ENCODE measurements around the gene IL1RAPL2.
"Not testable (repeated sequence)": the region's sequence is repeated elsewhere in the genome, so short reads cannot be mapped to it uniquely, and the experiment has no call there.

The IL1RAPL2 gene

DNA sequence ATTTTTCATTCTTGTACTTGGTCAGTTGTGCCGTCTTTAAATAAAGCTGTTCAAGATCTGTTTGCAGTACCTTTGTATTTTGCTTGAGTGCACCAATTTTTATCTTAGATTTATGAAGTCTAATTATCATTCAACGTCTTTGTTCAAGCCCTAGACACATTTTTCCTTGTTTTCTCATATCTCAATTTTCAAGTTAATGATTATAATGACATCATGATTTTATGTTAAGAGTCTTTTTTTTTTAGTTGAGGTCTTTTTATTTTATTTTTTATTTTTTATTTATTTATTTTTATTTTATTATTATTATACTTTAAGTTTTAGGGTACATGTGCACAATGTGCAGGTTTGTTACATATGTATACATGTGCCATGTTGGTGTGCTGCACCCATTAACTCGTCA lies 463.0 kb downstream of the IL1RAPL2 start:
- DNase-seq (ENCODE audit: low spot score) = not testable (repeated sequence)

DNA sequence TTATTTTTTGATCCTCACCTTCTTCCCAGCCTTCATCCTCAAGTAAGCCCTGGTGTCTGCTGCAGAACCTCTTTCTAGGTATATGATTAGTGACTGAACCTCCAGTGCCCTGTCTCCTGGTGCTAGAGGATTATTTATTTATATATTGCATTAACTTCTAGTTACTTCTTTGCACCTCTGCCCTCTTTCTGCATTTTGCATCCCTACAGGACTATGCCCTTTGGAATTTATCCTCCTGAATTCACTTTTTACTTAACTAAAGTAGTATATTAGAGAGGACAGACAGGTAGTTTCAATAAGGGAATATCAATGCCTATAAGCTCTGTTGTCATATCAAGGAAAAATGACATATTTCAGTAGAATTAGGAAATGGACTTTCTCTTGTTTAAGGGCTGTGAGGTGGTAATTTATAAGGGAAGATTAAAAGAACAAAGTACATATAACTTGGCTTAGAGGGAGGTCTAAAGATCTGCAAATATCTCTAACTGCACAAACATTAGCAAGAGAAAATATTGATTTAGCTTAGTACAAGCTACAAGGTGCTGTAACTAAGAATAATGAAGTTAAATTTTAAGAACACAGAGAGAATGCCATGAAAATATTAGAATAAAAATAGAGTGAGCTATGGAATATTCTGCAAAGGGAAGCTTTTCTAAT lies 472.8 kb downstream of the IL1RAPL2 start:
- no peak for DNase-seq (ENCODE audit: low spot score)

DNA sequence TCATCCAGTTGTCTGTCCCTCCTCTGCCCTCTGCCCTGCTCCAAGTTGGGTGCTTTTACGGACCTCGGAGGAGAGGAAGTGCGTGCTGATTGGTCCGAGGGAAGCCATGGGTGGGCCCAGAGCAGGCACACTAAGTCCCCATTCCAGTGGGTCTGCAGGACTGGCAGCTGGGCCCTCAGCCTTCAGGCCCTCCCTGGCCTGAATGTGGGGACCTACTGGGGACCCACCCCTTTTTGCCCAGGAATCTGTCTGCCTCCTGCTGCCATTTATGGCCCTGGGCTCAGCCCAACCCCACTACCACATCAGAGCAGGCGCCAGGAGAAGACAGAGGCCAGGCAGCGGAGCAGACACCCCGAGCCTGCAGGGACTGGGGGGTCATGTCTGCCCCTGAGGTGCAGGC lies 484.9 kb downstream of the IL1RAPL2 start:
- no peak for DNase-seq (ENCODE audit: low spot score)

DNA sequence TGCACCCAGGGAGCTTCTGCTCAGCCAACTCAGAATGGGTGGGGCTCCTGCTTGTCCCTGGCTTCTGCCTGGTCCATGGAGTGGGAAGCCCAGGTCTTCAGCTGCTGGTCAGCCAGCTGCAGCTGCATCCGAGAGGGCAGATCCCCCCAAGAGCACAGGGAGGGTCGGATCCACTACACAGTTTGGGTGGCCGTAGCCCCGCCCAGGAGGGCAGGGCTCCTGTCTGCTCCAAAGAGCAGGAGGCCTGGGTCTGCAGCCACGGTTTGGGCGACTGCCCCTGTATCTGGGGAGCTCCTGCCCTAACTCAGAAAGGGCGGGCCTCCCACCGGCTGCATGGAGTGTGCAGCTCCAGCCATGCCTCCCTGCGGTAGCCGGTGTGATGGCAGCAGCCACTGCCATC lies 485.4 kb downstream of the IL1RAPL2 start:
- DNase-seq (ENCODE audit: low spot score) = no peak

DNA sequence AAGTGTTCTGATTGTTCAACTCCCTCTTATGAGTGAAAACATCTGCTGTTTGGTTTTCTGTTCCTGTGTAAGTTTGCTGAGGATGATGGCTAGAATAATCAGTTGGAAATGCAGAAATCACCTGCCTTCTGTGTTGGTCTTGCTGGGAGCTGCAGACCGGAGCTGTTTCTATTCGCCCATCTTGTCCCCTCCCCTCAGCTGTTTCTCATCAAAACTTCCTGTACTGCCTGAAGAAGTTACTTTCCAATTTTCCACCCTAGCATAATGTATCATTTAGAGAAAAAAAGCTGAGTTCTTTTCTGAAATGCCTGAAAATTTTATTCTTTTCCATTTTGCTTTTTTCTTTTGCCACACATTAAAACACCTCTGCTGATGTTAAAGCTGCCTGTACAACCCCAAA lies 486.9 kb downstream of the IL1RAPL2 start:
- DNase-seq (ENCODE audit: low spot score) = no peak

DNA sequence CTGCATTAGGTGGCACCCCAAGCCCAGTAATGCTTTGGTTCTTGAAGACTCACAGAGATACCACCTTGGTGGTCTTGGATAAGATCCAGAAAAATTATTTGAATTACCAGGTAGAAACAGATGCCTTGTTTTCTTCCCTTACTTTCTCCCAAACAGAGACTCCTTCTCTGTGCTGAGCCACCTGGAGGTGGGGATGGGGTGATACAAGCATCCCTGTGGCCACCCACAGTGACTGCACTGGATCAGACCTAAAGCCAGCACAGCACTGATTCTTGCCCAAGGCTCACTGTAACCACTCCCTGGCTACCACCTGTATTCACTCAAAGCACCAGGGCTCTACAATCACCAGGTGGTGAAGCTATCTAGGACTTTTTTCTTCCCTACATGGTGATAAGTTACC lies 497.7 kb downstream of the IL1RAPL2 start:
- DNase-seq (ENCODE audit: low spot score) = no peak

DNA sequence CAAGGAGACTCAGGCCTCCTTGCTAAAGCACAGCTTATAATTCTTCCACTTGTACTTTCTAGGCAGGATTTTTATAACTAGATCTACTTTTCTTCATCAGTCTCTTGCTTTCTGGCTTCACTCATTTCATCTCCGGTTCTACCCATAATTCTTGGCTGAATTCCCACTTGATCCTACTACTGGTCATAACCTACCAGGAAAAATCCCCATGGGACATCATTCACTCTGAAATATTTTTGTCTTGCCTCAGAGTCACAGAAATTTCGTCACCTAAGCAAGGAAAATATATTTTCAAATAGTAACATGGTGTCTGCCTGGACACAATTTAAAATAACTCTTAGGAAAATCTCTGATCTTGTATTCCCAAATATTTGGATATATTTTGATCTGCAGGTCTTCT lies 532.2 kb downstream of the IL1RAPL2 start:
- no peak for DNase-seq (ENCODE audit: low spot score)

DNA sequence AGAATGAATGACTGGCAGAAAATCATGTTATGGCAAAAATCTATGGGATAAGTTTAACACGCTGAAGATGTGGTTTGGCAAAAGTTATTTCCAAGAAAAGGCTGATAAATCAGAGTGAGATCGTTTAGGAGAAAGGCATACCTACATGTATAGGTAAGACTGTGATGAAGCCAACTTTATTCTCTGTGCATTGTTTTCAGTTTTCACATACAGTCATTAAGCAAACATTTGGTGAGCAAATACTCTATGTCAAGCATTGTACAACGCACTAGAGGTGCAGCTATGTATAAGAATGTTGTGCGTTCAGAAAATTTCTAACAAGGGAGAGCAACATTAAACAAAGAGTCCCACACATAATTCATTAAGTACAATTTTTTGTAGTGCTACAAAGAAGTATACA lies 532.8 kb downstream of the IL1RAPL2 start:
- DNase-seq (ENCODE audit: low spot score) = no peak

DNA sequence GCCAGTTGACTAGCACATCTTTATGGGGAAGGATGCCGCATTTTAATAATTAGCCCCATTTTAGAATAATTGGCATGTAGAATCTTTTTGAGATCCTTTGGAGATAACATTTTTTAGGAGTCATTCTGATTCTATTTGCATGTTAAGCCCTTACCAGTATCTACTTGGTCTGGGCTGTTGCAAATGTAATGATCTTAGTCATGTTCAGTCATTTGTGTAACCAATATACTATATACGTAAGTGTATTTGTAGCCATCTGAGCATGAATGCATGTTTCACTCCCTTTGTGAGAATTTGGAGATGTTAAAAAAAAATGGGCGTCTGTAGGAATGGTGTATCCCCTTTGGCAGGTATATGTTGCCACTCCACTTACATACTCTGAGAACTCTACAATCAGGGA lies 535.4 kb downstream of the IL1RAPL2 start:
- DNase-seq (ENCODE audit: low spot score) = no peak

DNA sequence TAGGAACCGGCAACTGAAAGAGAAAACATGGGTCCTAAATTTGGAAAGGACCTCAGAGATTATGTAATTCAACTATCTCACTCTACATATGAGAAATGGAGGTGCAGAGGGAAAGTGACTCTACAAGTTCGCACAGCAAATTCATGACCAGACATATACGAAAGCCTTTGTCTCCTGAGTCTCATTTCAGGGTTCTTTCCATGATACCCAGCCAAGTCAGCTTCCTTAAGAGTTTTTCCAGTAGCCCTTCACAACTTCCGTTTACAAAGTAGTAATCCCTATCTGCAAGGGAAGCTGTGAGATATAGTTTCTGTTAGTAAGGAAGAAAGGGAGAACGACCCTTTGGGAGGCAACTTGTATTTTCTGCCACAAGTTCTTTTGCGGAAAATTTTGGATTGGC lies 543.9 kb downstream of the IL1RAPL2 start:
- DNase-seq (ENCODE audit: low spot score) = no peak

DNA sequence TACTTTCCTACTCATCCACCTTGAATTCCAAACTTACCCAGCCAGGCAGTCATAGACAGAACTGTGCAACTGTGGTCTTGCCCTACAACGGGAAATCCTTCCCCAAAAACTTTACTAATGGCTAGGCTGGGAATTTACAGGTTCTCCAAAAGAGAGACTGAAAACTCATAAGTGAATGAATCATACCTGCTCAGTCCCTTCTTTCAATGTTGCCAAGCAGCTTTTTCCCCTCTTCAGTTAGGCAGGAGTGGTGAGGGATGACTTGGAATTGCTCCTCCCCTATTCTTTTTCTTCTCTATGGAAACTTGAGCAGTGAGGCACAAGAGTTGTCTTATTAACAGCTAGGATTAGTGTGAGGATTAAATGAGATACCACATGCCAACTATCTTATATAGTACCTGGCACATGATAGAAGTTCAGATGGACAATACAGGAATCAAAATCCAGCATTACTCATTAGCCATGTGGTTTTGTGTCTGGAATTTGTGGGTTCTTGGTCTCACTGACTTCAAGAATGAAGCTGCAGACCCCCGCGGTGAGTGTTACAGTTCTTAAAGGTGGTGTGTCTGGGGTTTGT lies 548.6 kb downstream of the IL1RAPL2 start:
- DNase-seq (ENCODE audit: low spot score) = no peak

DNA sequence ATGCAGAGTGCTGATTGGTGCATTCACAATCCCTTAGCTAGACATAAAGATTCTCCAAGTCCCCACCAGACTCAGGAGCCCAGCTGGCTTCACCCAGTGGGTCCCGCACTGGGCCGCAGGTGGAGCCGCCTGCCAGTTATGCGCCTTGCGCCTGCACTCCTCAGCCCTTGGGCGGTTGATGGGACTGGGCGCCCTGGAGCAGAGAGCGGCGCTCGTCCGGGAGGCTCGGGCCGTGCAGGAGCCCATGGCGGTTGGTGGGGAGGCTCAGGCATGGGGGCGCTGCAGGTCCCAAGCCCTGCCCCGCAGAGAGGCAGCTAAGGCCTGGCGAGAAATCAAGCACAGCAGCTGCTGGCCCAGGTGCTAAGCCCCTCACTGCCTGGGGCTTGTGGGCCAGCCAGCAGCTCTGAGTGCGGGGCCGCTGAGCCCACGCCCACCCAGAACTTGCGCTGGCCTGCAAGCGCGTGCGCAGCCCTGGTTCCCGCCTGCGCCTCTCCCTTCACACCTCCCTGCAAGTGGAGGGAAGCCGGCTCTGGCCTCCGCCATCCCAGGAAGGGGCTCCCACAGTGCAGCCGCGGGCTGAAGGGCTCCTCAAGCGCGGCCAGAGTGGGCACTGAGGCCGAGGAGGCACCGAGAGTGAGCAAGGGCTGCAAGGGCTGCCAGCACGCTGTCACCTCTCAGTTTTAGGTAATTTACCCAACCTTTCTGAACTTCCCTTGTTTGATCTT lies 549.8 kb downstream of the IL1RAPL2 start:
- not testable (repeated sequence) for DNase-seq (ENCODE audit: low spot score)

DNA sequence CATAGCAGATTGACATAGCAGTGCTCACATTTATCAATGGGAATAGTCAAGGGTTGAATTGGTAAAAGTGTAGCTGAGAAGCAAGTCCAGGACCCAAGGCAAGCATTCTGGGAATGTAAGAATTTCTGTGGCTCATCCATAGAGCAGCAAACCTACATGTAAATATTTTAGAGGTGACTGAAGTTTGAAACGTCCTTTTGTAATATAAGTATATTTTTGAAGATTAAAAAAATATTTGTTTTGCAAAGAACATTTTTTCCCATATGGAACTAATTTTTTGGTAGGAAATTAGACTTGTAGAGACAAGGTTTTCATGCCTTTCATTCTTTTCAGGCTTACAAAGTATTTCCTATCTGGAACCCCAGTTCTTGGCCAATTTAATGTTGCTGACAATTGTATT lies 550.5 kb downstream of the IL1RAPL2 start:
- DNase-seq (ENCODE audit: low spot score) = no peak

DNA sequence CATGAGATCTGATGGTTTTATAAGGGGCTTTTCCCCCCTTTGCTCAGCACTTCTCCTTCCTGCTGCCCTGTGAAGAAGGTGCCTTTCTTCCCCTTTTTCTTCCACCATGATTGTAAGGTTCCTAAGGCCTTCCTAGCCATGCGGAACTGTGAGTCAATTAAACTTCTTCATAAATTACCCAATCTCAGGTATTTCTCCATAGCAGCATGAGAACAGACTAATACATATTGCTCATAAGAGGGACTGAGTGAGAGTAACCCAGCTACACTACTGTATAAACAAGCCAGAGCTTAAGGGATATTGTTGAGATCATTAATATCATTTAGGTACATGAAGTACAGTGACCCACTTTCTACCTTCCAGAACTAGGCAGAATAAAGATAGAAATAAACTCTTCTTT lies 551.6 kb downstream of the IL1RAPL2 start:
- no peak for DNase-seq (ENCODE audit: low spot score)

DNA sequence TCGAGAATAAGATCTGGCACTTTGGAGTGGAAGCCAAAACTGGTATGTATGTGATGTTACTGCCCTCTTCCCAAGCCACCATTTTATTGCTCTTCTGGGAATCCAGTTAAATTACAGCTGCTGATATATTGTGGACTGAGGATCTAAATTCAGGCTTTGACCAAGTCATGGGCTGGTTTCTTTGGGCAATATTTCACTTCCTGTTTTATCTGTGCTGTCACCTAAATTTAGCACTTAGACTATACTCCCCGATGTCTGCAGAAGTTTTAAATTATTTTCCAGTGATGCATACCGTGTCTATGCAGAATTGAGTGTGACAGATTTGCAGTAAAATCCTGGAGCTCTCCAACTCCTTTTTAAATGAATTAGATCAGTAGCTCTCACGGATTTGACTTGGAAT lies 554.5 kb downstream of the IL1RAPL2 start:
- no peak for DNase-seq (ENCODE audit: low spot score)

DNA sequence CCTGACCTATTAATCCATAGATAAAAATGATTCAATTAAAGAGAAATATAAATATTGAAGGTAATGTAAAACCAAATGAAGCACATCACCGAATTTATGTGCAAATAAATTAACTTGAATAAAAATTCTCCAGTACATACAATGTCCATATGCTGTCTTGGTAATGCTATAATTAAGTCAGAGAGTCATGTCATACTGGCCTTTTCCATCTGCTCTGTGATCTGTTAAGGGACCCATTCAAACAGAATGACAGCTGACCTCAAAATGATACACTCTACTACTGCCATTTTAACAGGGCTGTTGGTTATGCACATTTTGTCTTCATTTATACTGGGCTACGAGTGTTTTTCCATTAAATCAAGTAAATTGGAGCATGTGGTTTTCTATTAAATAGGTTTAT lies 555.2 kb downstream of the IL1RAPL2 start:
- no peak for DNase-seq (ENCODE audit: low spot score)

DNA sequence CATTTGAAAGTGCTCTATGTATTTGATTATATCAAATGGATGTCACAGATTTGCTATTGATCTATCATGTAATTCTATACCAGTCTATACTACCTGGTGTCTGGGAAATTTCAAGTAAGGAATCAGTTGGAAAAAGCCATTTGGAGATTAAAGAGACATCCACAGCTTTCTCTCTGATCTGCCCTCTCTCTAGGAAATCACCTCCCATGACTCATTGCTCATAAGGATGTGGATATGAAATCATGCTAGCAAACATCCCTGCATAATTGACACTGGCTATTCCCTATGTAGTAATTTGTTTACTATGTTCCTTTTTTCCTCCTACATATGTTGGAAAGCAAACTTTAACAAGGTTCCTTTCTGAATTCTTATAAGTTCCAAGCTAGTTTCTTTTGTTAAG lies 560.2 kb downstream of the IL1RAPL2 start:
- DNase-seq (ENCODE audit: low spot score) = no peak

DNA sequence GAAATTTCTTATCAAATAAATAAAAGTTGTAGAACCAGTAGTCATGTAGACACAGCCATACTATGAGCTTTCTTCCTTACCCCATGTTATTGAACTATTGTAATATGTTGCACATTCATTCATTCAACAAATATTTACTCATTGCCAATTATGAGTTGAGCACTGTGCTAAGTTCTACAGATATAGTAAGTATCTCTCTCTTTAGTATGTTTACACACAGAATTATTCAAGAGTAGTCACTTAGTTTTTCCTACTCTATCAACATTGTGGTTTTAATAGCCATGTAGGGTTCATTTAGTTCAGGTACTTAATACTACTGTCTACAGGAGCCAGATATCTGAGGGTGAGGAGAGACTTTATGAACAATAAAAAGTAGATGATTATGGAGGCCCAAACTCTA lies 568.3 kb downstream of the IL1RAPL2 start:
- no peak for DNase-seq (ENCODE audit: low spot score)

DNA sequence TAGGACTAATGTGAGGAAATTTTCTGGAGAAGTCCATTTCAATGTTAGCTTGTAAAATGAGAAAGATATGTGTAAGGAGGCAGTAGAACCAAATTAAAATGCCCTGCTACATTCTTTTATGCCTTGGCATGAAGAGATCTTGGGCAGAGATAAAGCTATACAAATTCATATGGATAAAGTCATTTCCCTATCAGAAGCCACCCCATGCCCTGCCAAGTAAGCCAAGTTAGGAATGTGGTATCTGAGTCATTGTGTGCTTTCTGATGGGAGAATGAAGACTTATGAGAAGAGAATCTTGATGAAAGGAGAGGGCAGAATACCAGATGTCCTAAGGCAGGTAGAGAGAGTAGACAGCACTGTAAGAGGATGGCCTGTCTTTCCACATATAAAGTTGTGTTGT lies 570.8 kb downstream of the IL1RAPL2 start:
- no peak for DNase-seq (ENCODE audit: low spot score)

DNA sequence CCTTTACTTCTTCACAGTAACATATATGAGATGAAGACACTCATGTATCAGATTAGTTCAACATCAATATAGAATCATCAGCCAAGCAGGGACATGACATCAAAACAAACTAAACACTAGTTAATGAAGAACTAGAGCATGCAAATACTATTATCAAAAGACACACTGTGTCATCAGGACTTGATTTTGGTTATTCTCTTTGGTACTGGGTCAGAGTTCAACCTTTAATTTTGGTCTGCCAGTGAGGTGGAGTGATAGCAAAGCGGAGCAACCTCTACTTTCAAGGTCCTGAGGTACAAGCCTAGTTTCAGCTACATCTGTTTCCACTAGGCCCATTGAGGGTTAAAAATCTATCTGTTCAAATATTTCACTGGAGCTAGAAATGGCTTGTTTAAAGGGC lies 584.0 kb downstream of the IL1RAPL2 start:
- DNase-seq (ENCODE audit: low spot score) = no peak

DNA sequence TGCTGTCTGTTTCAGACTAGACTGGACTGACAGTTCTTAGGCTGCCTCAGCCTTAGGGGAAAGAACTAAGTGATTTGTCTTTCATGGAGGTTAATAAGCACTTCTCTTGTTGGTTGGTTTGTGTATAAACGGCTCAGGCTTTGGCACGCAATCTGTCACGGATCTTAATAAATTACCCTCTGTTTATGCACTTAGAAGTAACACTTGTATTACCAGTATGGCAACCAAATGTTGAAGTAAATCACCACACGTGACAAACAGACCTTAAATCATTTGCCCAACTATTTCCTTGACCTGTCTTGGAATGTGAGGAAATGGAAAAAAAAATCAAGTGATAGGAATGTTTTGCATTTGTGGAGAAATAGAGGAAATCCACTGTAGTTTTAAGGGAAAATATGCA lies 584.6 kb downstream of the IL1RAPL2 start:
- DNase-seq (ENCODE audit: low spot score) = no peak

DNA sequence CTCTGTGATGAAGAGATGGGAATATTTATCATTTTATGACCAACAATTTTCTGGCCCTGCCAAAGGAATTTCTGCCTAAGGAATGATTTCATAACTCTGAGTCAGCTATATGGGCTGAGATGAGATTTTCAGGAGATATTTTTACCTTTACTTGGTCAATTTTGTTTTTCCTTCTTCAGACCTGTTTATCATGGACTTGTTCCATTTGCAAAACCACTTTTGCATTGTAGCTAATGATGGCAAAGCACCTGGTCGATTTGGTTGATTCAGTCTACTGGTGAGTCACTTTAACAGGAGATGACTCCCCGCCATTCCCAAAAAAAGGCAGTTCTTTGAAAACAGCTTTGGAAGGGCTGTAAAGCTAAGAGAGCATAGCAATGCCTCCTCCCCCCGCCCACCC lies 601.2 kb downstream of the IL1RAPL2 start:
- DNase-seq (ENCODE audit: low spot score) = no peak

DNA sequence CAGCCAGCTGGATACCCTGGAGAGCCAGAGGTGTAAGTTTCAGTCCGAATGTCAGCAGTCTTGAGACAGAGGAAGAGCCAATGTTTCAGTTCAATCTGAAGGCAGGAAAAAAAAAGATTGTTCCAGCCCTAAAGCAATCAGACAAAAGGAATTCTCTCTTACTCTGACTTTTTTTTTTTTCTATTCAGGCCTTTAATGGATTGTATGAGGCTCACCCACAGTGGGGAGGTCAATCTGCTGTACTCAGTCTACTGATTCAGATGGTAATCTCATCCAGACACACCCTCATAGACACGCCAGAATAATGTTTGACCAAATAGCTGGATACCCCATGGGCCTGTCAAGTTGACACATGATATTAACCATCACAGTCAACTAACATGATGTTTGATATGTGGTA lies 602.6 kb downstream of the IL1RAPL2 start:
- DNase-seq (ENCODE audit: low spot score) = no peak

DNA sequence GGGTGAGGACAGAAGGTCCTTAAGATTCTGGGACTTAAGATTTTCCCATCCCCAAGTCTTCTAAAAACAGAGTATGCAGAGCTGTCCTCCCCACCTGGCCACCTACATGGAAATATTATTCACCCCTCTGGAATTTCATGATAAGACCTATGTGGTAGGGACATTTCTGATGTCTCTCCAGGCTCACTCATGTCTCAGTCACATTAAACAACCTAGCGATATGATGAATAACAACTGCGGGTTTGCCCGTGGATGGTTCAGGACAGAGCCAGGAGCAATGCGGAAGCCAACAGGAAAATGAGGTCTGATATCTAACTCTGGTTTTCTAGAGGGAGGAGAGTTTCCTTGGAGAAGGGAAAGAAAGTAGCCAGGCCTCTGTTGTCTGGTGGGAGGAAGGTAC lies 607.1 kb downstream of the IL1RAPL2 start:
- DNase-seq (ENCODE audit: low spot score) = no peak

Data from HuH-7 (cell line).